H9 (cell line): ENCODE measurements around the gene GPR107. TPM values are rescaled to one million over a fixed set of nuclear protein-coding genes. Genes with fewer than 3 reads are reported as not detected.

Experiments
- DNase-seq: peaks from one replicate; pipeline ENCODE4 v3.0.0-alpha.2; 2017
- H2AFZ ChIP-seq: one replicate; pipeline ENCODE4 v1.6.1; 2013; ENCODE audit warnings: mild to moderate bottlenecking, low read length, control low read depth, moderate library complexity
- H2AK5ac ChIP-seq: 2 replicates; pipeline ENCODE4 v1.6.1; 2013; ENCODE audit warnings: low read length, control low read depth, mixed read lengths; ENCODE audit not compliant: insufficient read length
- H2BK120ac ChIP-seq: one replicate; pipeline ENCODE4 v1.6.1; 2013; ENCODE audit warnings: low read depth, mild to moderate bottlenecking, low read length, control low read depth, inconsistent platforms; ENCODE audit not compliant: poor library complexity, severe bottlenecking
- H2BK12ac ChIP-seq: 2 replicates; pipeline ENCODE4 v1.6.1; 2013; ENCODE audit warnings: low read length, control low read depth, mixed read lengths, low read depth; ENCODE audit not compliant: insufficient read length
- H2BK15ac ChIP-seq: 2 replicates; pipeline ENCODE4 v1.6.1; 2013; ENCODE audit warnings: low read depth, low read length, control low read depth
- H2BK20ac ChIP-seq: one replicate; pipeline ENCODE4 v1.6.1; 2013; ENCODE audit warnings: low read depth, mild to moderate bottlenecking, low read length, control low read depth, inconsistent platforms; ENCODE audit not compliant: poor library complexity, severe bottlenecking
- H2BK5ac ChIP-seq: 2 replicates; pipeline ENCODE4 v1.6.1; 2013; ENCODE audit warnings: low read length, control low read depth, mixed read lengths; ENCODE audit not compliant: insufficient read length
- H3K14ac ChIP-seq: 2 replicates; pipeline ENCODE4 v1.6.1; 2013; ENCODE audit warnings: low read length, control low read depth; ENCODE audit not compliant: insufficient read depth
- H3K18ac ChIP-seq: 2 replicates; pipeline ENCODE4 v1.6.1; 2013; ENCODE audit warnings: low read depth, mild to moderate bottlenecking, mixed read lengths, low read length, control low read depth; ENCODE audit not compliant: insufficient read length
- H3K23ac ChIP-seq: 2 replicates; pipeline ENCODE4 v1.6.1; 2013; ENCODE audit warnings: low read length, control low read depth, mixed read lengths, low read depth; ENCODE audit not compliant: insufficient read length
- H3K23me2 ChIP-seq: 2 replicates; pipeline ENCODE4 v1.6.1; 2013; ENCODE audit warnings: low read depth, mild to moderate bottlenecking, mixed read lengths, low read length, control low read depth; ENCODE audit not compliant: insufficient read length, poor library complexity, severe bottlenecking
- H3K27ac ChIP-seq: 2 replicates; pipeline ENCODE4 v1.5.1; 2013; ENCODE audit warnings: low read length, control low read depth, mixed read lengths, low read depth; ENCODE audit not compliant: insufficient read length
- H3K27me3 ChIP-seq: 2 replicates; pipeline ENCODE4 v1.6.1; 2013; ENCODE audit warnings: low read length, control low read depth, inconsistent platforms; ENCODE audit not compliant: insufficient read depth
- H3K4ac ChIP-seq: 2 replicates; pipeline ENCODE4 v1.6.1; 2013; ENCODE audit warnings: low read depth, mild to moderate bottlenecking, control low read depth, inconsistent platforms, low read length, moderate library complexity
- H3K4me1 ChIP-seq: 2 replicates; pipeline ENCODE4 v1.6.1; 2013; ENCODE audit warnings: low read length, control low read depth, inconsistent platforms; ENCODE audit not compliant: insufficient read depth
- H3K4me2 ChIP-seq: 2 replicates; pipeline ENCODE4 v1.6.1; 2013; ENCODE audit warnings: low read length, control low read depth, mixed read lengths; ENCODE audit not compliant: insufficient read length, insufficient read depth
- H3K56ac ChIP-seq: 2 replicates; pipeline ENCODE4 v1.6.1; 2013; ENCODE audit warnings: low read depth, mild to moderate bottlenecking, mixed read lengths, low read length, control low read depth; ENCODE audit not compliant: insufficient read length
- H3K79me1 ChIP-seq: 2 replicates; pipeline ENCODE4 v1.6.1; 2013; ENCODE audit warnings: low read depth, mild to moderate bottlenecking, moderate library complexity, low read length, control low read depth, inconsistent platforms; ENCODE audit not compliant: insufficient read depth, poor library complexity, severe bottlenecking
- H3K79me2 ChIP-seq: 2 replicates; pipeline ENCODE4 v1.6.1; 2013; ENCODE audit warnings: low read length, control low read depth, inconsistent platforms; ENCODE audit not compliant: insufficient read depth
- H3K9ac ChIP-seq: 2 replicates; pipeline ENCODE4 v1.6.1; 2013; ENCODE audit warnings: low read length, control low read depth, mixed read lengths; ENCODE audit not compliant: insufficient read length; ENCODE audit errors: extremely low read depth
- H3K9me3 ChIP-seq: one replicate; pipeline ENCODE4 v1.6.1; 2013; ENCODE audit warnings: low read depth, low read length, inconsistent platforms; ENCODE audit not compliant: control insufficient read depth
- H3T11ph ChIP-seq: one replicate; pipeline ENCODE4 v1.6.1; 2013; ENCODE audit warnings: mild to moderate bottlenecking, low read length, control low read depth, inconsistent platforms
- H4K20me1 ChIP-seq: one replicate; pipeline ENCODE4 v1.6.1; 2013; ENCODE audit not compliant: control insufficient read depth, insufficient read length, insufficient read depth
- H4K5ac ChIP-seq: 2 replicates; pipeline ENCODE4 v1.6.1; 2013; ENCODE audit warnings: low read depth, mild to moderate bottlenecking, mixed read lengths, low read length, control low read depth; ENCODE audit not compliant: insufficient read length
- H4K8ac ChIP-seq: replicated peaks from 2 replicates; pipeline ENCODE4 v1.6.1; 2013; ENCODE audit warnings: low read length, control low read depth, mixed read lengths, low read depth; ENCODE audit not compliant: insufficient read length
- H4K91ac ChIP-seq: 2 replicates; pipeline ENCODE4 v1.6.1; 2013; ENCODE audit warnings: low read depth, mild to moderate bottlenecking, moderate library complexity, mixed read lengths, low read length, control low read depth; ENCODE audit not compliant: insufficient read length
- H3K27ac Mint-ChIP-seq, 3 experiments: 2 replicates in 2 of 3; 3 replicates in 1 of 3; pipeline ENCODE4 v1.8.0; 2020 to 2021; ENCODE audit warnings: mixed read lengths in 3 of 3, mild to moderate bottlenecking in 1 of 3, moderate library complexity in 1 of 3
- H3K27me3 Mint-ChIP-seq: 2 replicates; pipeline ENCODE4 v1.8.0; 2021; ENCODE audit warnings: low read depth, mild to moderate bottlenecking, moderate library complexity, mixed read lengths
- H3K36me3 Mint-ChIP-seq, 3 experiments: 2 replicates in 2 of 3; 3 replicates in 1 of 3; pipeline ENCODE4 v1.8.0; 2020 to 2021; ENCODE audit warnings: low read depth in 3 of 3, mixed read lengths in 3 of 3; ENCODE audit not compliant: insufficient read depth in 1 of 3
- H3K4me1 Mint-ChIP-seq, 2 experiments: 2 replicates each; pipeline ENCODE4 v1.8.0; 2020; ENCODE audit warnings: mixed read lengths in 2 of 2
- H3K4me3 Mint-ChIP-seq, 2 experiments: 2 replicates in 1 of 2; 3 replicates in 1 of 2; pipeline ENCODE4 v1.8.0; 2020 to 2021; ENCODE audit warnings: mild to moderate bottlenecking in 2 of 2, mixed read lengths in 2 of 2, moderate library complexity in 1 of 2
- H3K9me3 Mint-ChIP-seq, 2 experiments: 2 replicates in 1 of 2; 3 replicates in 1 of 2; pipeline ENCODE4 v1.8.0; 2020; ENCODE audit warnings: mild to moderate bottlenecking in 2 of 2, mixed read lengths in 2 of 2, moderate library complexity in 1 of 2
- CTCF ChIP-seq: fragments of 200-600 bp; sonication (generic); conservative IDR thresholded peaks from 3 replicates; pipeline ENCODE4 v1.8.0; 2021; ENCODE audit warnings: antibody characterized with exemption, mild to moderate bottlenecking
- WGBS: extraction: QIAGEN DNeasy Blood & Tissue Kit; methylation state at CpG from one replicate; pipeline ENCODE4 v1.1.7; 2013; ENCODE audit warnings: missing lambda C conversion rate, low lambda C conversion rate, mixed read lengths; ENCODE audit not compliant: insufficient read length; ENCODE audit errors: extremely low coverage; 5-methylcytosine and 5-hydroxymethylcytosine counted together
- total RNA-seq: library from RNA; stranded (reverse); gene quantifications from 2 replicates; pipeline ENCODE4 v1.2.1, GENCODE V29; 2021

Gene GPR107
- total RNA-seq, 1 experiment from 2014 or later: 38.0 TPM

- no CpG with 5 or more reads among the region's 14 CpGs for WGBS
- Histone ChIP-seq H3K23me2 (no peaks in the 10 kb centered on the region), H2AFZ (no peak overlapping the region), H2BK12ac (no peak overlapping the region), H4K5ac (no peak overlapping the region), H2BK20ac (no peak overlapping the region), H2BK15ac (no peak overlapping the region), H3K23ac (no peak overlapping the region), H3K9me3 (no peaks in the 10 kb centered on the region), H3T11ph (no peak overlapping the region), H3K4ac (no peak overlapping the region), H3K4me2 (no peak overlapping the region), H3K79me2 (no peaks in the 10 kb centered on the region), H3K4me1 (peaks cover 10% of the 10 kb centered on the region; the same call in 1 of the 2 replicates), H4K8ac (no peak overlapping the region), H3K9ac (no peak overlapping the region), H3K27me3 (no peaks in the 10 kb centered on the region), H2BK5ac (no peak overlapping the region), H2BK120ac (no peak overlapping the region), H3K27ac (no peak overlapping the region), H3K14ac (no peak overlapping the region; the same call in 1 of the 2 replicates), H4K20me1 (no peaks in the 10 kb centered on the region), H3K18ac (no peak overlapping the region), H3K56ac (no peak overlapping the region), H3K79me1 (no peaks in the 10 kb centered on the region), H2AK5ac (no peak overlapping the region), H4K91ac (no peak overlapping the region)
- Mint-ChIP-seq H3K36me3 (peaks cover 0 to 38% (median 10%) of the 10 kb centered on the region in 3 experiments; a peak in 5 of 7 replicates), H3K9me3 (no peaks in the 10 kb centered on the region), H3K4me1 (peaks cover 37 to 50% of the 10 kb centered on the region in 2 experiments), H3K4me3 (no peak overlapping the region), H3K27ac (peak overlapping the region; percentile 47 to 84 (median 63); a peak in 4 of 7 replicates), H3K27me3 (no peaks in the 10 kb centered on the region)
- DNase-seq: no peak
- no peak for TF ChIP-seq CTCF
These were observed 66.0 kb downstream of the GPR107 start for GRCh38 chr9:130119519-130120298.
